Measurements from ENCODE around the gene ZNF256. TPM values are rescaled to one million over a fixed set of nuclear protein-coding genes. Genes with fewer than 3 reads are reported as not detected.

ZNF256 gene
- 4.2 TPM for polyA plus RNA-seq (2013, experiment 1 of 2; ENCODE audit: insufficient read length)
- polyA plus RNA-seq (2013, experiment 2 of 2; ENCODE audit: insufficient read length), result 2.9 TPM

DNA sequence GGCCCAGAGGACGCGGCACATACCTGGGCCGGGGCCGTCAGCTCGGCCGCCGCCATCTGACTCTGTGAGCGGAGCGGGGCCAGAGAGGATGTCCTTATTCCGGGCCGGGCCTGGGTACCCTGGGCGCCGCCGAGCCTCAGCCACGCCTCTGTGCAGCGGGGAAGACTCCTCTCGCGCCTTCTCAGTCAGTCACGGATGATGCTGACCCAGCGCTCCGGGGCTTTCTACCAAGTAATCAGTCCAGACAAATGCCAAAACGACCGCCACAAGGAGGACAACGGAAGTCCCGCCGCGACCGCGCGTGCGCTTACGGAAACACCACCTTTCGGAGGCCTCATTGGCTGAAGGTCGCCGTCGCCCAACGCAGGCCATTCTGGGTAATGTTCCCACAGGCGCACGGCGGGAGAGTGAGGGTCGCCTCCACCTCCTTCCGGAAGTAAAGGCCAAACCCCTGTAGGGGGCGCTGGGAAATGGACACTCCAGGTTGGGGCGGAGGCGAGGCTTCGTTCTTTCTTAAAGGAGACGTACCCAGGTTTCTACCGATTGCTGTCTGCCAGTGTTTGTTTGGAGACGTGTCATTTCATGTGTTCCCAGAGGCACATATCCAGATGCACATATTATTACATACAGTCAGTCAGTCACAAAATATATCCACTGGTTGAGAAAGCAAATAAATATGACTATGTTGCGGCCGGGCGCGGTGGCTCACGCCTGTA lies at the start of gene ZNF256:
Gene ZNF256, minus strand, starts transcription at position 288 of the 716 bp plus-strand sequence. Its CDS starts 232 bp downstream, at position 56.
- DNase-seq, result peak; percentile 97

DNA sequence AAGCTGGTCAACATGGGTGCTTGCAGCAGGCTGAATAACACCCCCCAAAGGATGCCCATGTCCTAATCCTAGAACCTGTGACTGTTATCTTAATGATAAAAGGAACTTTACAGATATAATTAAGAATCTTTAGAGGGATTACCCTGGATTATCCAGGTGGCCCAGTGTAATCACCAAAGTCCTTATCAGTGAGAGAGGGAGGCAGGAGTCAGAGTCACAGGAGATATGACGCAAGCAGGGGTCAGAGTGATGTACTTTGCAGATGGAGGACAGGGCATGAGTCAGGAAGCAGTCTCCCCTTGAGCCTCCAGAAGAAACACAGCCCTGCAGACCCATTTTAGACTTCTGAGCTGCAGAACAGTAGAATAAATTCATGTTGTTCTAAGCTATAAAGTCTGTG lies 45.3 kb upstream of the ZNF256 start:
- no peak for DNase-seq

DNA sequence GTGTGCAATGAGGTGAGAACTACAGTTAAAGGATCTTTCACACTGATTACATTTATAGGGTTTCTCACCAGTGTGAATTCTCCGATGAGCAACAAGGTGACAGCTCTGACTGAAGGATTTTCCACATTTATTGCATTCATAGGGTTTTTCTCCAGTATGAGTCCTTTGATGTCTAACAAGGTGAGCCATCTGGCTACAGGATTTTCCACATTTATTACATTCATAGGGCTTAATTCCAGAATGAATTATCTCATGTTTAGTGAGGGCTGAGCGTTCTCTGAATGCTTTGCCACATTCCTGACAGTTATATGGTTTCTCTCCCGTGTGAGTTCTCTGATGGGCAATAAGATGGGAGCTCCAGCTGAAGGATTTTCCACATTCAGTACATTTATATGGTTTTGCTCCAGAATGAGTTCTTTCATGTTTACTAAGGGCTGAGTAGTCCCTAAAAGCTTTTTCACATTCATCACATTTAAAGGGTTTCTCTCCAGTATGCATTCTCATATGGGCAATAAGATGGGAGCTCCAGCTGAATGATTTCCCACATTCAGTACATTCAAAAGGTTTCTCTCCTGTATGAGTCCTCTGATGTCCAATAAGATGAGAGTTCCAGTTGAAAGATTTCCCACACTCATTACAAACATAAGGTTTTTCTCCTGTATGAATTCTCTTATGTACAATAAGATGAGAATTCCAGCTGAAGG lies 31.2 kb upstream of the ZNF256 start:
- DNase-seq, result peak; percentile 3

GRCh38 chr19:57974434-57974833 lies 26.9 kb upstream of the ZNF256 start, which contains the start of gene C19orf18:
Gene C19orf18, minus strand, starts transcription at chr19:57974534. Its CDS starts 102 bp downstream, at chr19:57974432.
- no peak for DNase-seq

DNA sequence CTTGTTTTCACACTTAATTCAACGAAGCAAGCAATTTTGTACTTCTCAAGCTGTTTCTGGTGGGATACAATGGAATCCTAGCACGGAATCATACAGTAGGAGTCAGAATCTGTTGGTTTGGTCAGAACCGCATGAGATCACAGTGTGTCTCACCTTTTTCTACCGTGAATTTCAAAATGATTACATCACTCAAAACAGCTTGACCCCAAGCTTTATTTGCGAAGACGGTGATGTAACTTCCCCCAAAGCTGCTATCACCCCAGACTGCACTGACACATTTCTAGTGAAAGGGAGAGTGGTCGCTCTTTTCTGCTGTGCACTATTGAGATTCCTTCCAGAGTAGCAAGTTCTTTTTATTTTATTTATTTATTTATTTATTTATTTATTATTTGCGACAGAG lies 17.3 kb upstream of the ZNF256 start:
- DNase-seq, result no peak

- no peak for DNase-seq
Measured at GRCh38 chr19:57961785-57962184, 14.3 kb upstream of the ZNF256 start.

DNA sequence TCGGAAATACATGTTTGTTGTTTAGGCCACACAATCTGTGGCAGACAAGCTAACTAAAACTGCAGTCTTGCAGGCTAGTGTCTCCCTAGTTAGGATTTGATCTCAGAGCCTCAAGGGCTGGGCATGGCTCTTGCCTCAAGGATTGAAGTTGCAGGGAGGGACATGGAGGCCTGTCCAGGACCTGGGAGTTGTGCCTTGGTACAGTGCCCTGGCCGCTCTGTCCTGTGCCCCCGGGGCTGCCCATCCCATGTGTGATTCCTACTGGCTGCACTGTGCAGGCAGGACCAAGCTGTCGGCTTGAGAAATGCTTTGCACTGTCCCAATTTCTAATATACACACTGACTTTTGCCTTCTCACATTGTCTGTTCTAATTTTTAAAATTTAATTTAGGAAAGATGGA lies 7.5 kb upstream of the ZNF256 start:
- no peak for DNase-seq

DNA sequence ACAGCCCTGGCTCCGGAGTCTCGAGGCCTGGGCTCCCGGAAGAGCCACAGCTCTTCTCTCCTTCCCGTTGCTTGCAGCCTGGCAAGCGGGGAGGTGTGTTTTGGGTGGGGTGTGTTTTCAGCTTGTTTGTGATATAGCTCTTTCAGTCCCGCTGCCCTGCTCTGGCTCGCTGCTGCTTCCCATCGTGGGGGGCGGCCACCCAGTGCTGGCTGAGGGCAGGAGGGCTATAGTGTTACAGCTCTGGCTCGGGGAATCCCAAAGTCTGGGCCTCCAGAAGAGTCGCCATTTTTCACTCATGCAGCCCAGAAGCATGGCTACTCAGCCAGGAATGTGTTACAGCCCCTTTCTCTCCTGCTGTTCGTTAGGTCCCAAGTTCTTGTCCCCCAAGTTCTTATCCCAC lies 2.2 kb upstream of the ZNF256 start:
- DNase-seq, result no peak

- DNase-seq, result no peak
Measured at GRCh38 chr19:57949296-57949695, 1.8 kb upstream of the ZNF256 start.

DNA sequence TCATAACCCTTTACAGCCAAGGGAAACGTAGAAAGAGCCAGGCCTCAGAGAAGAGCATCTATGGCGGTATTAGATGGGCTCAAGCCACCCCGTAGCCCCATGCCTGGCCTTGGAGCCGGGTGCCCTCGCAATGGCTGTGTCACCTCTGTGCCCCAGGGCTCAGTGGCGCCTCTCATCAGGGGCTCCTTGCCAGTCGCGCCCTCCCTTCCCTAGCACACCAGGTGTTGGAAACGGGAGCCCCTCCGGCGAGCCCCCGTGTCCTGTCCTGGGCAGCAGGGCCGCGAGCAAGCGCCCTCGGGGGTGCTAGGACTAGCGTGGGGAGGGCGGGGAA lies 453 bp downstream of the ZNF256 start:
- no peak for DNase-seq

DNA sequence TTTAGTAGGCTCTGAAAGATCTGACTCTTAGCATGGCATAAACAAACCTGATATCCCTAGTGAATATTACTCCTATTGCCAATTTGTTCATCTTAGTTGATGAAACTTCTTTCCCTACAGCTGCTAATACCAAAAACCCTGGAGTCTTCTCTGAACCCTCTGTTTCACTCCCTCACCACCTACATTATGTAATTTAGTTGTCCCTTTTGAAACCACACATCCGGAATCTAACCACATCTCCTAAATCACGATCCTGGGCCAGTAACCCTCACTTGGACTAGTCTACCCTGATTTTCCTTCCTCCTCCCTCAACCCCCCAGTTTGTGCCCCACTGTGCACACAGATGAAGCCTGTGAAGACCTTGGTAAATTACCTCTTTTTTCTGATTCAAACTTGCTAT lies 1.2 kb downstream of the ZNF256 start:
- no peak for DNase-seq

DNA sequence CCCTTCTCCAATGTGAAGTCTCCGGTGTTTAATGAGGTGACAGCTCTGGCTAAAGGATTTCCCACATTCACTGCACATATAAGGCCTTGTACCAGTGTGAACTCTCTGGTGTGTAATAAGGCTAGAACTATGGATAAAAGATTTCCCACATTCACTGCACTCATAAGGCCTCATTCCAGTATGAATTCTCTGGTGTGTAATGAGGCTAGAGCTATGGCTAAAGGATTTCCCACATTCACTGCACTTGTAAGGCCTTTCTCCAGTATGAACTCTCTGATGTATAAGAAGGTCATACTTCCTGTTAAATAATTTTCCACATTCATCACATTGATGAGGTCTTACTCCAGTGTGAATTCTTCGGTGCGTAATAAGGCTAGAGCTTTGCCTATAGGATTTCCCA lies 5.9 kb downstream of the ZNF256 start:
- no peak for DNase-seq

GRCh38 chr19:57935731-57936130 lies 11.8 kb downstream of the ZNF256 start:
- no peak for DNase-seq

DNA sequence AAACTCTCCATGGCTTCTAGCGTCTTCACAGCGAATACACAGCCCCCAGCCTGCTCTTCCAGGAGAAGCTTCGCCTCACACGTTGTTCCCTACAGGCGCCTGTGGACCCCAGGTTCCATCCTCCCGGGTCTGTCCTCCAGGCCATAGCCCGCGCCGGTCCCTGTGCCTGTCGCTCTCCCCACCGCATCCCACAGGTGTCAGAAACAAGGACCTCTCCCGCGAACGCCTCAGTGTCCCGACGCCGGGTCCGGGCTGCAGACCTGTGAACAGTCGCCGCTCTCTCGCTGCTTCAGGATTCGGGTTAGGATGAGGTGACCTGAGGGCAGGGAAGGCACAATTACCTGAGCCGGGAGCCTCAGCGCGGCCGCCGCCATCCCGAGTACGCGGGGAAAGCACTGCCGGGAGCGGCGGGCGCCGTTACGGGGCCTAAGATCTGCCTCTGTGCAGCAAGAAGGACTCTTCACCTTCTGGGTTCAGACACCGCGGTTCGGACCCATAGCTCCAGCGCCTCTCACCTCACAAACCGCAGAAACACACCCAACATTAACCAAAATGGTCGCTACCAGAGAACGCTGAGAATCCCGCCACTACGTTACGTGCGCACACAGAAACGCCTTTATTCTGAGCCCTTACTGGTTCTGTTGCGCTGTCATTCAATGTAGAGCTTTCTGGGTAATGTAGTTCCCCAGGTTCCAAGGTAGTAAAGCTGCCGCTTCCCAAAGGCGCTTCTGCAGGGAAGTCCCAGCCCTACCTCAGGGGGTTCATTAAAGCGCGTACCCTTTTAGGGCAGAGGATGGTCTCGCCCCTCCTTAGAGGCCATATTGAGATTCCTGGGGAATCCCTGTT lies 12.5 kb downstream of the ZNF256 start, which contains the start of gene ZNF418:
Gene ZNF418, minus strand, starts transcription at position 583 of the 846 bp plus-strand sequence. CDS start 1,580 bp downstream, outside the sequence.
- peak; percentile 91 for DNase-seq

GRCh38 chr19:57927587-57927986 lies 19.9 kb downstream of the ZNF256 start:
- DNase-seq, result no peak

GRCh38 chr19:57916168-57916995 lies 31.1 kb downstream of the ZNF256 start, which contains the start of gene ZNF417:
Gene ZNF417, minus strand, starts transcription at chr19:57916592. Its CDS starts 181 bp downstream, at chr19:57916411.
- DNase-seq, result peak; percentile 98

- DNase-seq, result no peak
Measured at GRCh38 chr19:57914531-57914930, 33.0 kb downstream of the ZNF256 start.

GRCh38 chr19:57907394-57907793 lies 40.1 kb downstream of the ZNF256 start:
- DNase-seq, result no peak

- DNase-seq, result no peak
Measured at GRCh38 chr19:57905258-57905657, 42.2 kb downstream of the ZNF256 start.

DNA sequence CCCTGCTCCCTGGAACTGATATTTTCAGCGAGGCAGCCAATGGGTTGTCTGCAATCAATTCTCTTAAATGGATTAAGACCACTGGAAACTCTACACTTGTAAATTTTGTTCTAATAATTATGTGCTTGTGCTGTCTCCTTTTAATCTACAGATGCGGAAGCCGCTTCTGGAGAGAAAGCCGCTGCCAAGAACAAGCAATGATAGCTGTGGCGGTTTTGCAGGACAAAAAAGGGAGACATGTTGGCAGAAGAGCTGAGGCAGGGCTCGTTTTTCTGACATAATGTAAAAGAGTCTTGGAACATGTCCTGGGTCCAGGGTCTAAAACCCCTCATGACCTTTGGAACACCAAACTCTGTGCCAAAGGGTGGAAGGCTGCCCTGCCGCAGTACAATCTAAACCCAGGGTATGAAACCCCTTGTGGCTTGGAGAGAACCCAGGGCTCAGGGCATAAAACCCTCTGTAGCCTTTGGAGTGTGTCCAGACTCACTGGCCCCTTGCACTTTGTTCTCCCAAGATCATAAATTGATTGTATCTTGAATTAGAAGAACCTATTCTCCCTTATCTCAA lies 43.8 kb downstream of the ZNF256 start:
- DNase-seq, result no peak

- no peak for DNase-seq
Measured at GRCh38 chr19:57900311-57900710, 47.2 kb downstream of the ZNF256 start.
